HG02763 (cell line): ENCODE results near the gene DENND1A.

Source experiments
- ATAC-seq: cut with Tn5 transposase; IDR thresholded peaks from one replicate; pipeline ENCODE4 v1.9.1; 2021; ENCODE audit warnings: mild to moderate bottlenecking, moderate library complexity; ENCODE audit not compliant: unreplicated experiment

The DENND1A gene

GRCh38 chr9:123550797-123551196 is 379.1 kb downstream of the DENND1A start:
- no peak for ATAC-seq

- ATAC-seq = no peak
Measured at GRCh38 chr9:123550012-123550411, 379.9 kb downstream of the DENND1A start.

DNA sequence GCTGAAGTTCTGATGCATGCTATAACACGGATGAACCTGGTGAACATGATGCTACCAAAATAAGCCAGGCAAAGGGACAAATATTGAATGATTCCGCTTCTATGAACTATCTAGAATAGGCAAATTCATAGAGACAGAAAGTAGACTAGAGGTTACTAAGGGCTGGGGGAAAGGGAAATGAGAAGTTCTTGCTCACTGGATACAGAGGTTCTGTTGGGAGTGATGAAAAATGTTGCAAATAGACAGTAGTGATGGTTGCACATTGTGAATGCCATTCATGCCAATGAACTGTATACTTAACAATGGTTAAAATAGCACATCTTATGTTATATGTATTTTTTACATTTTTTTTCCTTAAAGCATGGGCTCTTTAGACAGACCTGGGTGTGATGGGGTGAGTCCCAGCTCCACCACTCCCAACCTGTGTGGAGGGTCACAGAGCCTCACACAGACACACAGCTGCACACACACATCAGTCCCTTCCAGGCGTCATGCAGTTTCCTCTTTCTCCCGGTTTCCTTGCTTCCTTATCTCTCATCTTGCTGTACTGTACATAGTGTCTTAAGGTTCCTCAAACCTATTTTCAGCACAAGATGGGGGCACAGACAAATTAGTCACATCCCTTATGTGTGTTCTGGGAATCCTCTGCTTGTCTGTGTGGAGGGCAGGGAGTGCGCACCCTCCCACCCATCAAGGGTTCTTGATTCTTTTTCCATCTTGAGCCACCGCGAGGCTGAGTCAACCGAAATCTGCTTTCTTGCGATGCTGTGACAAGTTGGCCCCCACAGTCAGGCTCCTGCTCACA is 381.0 kb downstream of the DENND1A start:
- no peak for ATAC-seq

- no peak for ATAC-seq
Measured at GRCh38 chr9:123544007-123544827, 385.7 kb downstream of the DENND1A start.

DNA sequence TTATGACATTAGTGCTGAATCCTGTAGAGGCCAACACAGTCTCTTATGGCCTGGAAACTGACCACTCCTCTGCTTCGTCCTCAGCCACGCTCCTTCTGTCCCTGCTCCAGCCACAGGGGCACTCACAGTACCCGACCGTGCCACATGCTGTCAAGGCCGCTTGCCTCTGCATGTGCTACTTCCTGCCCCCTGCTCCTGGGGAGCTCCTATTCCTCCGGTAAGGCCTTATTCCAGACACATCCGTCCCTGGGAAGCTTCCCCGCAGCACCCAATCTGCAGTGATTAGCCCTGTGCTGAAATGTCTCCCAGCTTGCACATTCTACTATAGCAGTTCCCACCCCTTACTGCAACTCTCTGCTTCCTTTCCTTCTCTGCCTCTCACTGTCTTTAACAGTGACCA is 386.4 kb downstream of the DENND1A start:
- no peak for ATAC-seq

- no peak for ATAC-seq
Measured at GRCh38 chr9:123542435-123543225, 387.3 kb downstream of the DENND1A start.

- no peak for ATAC-seq
Measured at GRCh38 chr9:123541411-123541810, 388.5 kb downstream of the DENND1A start.

- ATAC-seq = no peak
Measured at GRCh38 chr9:123540457-123540856, 389.5 kb downstream of the DENND1A start.

GRCh38 chr9:123537809-123538208 is 392.1 kb downstream of the DENND1A start:
- no peak for ATAC-seq

DNA sequence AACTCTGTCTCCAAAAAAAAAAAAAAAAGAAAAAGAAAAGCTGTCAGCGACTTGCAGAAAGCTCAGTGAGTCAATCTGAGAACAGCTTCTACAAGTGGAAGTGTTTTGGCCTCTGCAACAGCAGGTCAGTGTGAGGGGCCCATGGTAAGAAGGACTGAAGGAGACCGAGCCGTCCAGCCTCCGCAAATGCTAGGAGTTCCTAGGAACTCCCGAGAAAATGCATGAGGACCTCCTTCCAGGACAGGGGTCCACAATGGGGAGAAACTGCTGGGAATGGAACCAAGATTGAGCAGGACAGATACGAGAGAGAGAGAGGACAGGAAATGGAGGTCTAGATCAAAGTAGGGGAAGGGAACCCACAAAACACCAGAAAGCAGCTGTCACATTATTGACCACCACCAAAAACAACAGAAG is 393.5 kb downstream of the DENND1A start:
- no peak for ATAC-seq

DNA sequence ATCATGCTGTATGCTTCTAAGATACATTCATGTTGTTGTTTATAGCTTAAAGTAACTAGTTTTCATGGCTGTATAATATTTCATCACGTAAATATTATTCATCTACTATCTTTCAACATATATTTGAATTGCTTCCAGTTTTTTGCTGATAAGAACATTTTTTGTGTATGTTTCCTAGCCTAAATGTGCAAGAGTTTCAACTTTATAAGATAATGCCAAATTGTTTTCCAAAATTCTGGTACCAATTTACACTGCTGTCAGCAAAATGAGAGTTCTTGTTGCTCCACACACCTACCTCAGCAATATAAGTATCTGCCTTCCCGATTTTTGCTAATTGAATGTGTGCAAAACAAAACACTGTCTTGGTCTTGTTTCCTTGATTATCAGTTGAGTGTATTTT is 395.6 kb downstream of the DENND1A start:
- no peak for ATAC-seq

GRCh38 chr9:123530244-123530643 is 399.7 kb downstream of the DENND1A start:
- no peak for ATAC-seq

- no peak for ATAC-seq
Measured at GRCh38 chr9:123528501-123528900, 401.4 kb downstream of the DENND1A start.

DNA sequence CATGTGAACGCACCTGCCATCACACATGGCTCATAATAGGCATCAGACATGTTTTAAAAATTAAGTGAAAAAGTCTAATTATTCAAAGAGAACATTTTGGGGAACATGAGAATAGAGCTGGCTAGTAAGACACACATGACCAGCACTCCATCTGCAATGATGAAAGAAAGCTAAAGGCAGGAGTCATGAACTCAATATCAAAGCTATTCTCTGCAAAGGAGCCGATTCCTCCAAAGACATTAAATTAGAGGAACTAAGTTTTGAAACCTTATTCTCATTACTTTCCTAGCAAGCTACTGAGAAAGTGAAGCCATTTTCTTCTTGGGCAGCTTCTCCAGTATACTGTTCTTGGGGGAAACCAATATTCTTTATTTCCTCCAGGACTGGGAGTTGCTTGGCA is 401.9 kb downstream of the DENND1A start:
- no peak for ATAC-seq

- ATAC-seq = no peak
Measured at GRCh38 chr9:123525957-123526356, 404.0 kb downstream of the DENND1A start.

DNA sequence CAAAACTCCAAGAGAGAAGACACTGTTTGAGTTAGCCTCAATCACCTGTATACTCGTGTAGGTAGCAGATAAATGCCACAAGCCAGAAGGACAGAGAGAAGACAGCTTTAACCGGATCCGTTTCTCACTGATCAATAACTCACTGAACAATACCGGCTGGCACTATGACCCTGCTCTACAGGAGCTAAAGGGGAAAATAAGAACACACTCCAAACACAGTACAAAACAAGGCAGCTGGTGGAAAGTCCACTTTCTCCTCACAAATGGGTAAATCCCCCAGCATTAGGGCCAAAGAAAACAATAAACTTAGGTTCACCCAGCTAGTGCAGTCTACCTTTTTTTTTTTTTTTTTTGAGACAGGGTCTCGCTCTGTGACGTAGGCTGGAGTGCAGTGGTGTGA is 404.5 kb downstream of the DENND1A start:
- no peak for ATAC-seq

- ATAC-seq = no peak
Measured at GRCh38 chr9:123524866-123525265, 405.1 kb downstream of the DENND1A start.

GRCh38 chr9:123523845-123524244 is 406.1 kb downstream of the DENND1A start:
- ATAC-seq = no peak

GRCh38 chr9:123523001-123523400 is 406.9 kb downstream of the DENND1A start:
- ATAC-seq = no peak

- no peak for ATAC-seq
Measured at GRCh38 chr9:123522251-123522650, 407.7 kb downstream of the DENND1A start.

- ATAC-seq = no peak
Measured at GRCh38 chr9:123518338-123518737, 411.6 kb downstream of the DENND1A start.
